ENCODE results near the gene TAF5L. TPM values are rescaled to one million over a fixed set of nuclear protein-coding genes. Genes with fewer than 3 reads are reported as not detected.

TAF5L gene
- polyA plus RNA-seq, 2 of the 4 experiments (the other 2 are of a cell fraction), result 17.4 to 25.0 TPM

- no peak overlapping the region for H3K4me2 ChIP-seq
- H3K4me1 ChIP-seq, result peaks cover 18% of the 10 kb centered on the region
- H3K27ac ChIP-seq, result no peak overlapping the region
- ATAC-seq (no peak; a peak in 1 of 6 replicates), DNase-seq (ENCODE audit: low read depth in 1 of 2, low spot score in 1 of 2) (no peak), FAIRE-seq (no peak)
- TF ChIP-seq MYC (IDR thresholded peaks at IDR 0.05; ENCODE audit: borderline replicate concordance, low read length) (no peak), ZFP36 (IDR thresholded peaks at IDR 0.05; ENCODE audit: borderline replicate concordance, partially characterized antibody) (no peak), JUN (IDR thresholded peaks at IDR 0.05) (no peak), JUNB (IDR thresholded peaks at IDR 0.05) (no peak), CHD2 (IDR thresholded peaks at IDR 0.05; ENCODE audit: low read length, partially characterized antibody) (no peak), CHD4 (IDR thresholded peaks at IDR 0.05; ENCODE audit: borderline replicate concordance) (no peak), KDM5A (IDR thresholded peaks at IDR 0.05) (no peak), HOXB13 (CRISPR knock-in tag; IDR thresholded peaks at IDR 0.05; ENCODE audit: low read depth) (no peak), TP53 (CRISPR knock-in tag; IDR thresholded peaks at IDR 0.05) (no peak), KDM1A (IDR thresholded peaks at IDR 0.05; ENCODE audit: low read depth) (no peak), ZNF302 (CRISPR knock-in tag; IDR thresholded peaks at IDR 0.05) (no peak), FOXS1 (CRISPR knock-in tag; IDR thresholded peaks at IDR 0.05) (no peak), ZSCAN20 (CRISPR knock-in tag; IDR thresholded peaks at IDR 0.05) (no peak), HOXA7 (CRISPR knock-in tag; IDR thresholded peaks at IDR 0.05) (no peak)
- ChIA-PET CTCF (no interaction called here), POLR2A (no interaction called here)
- no peak overlapping the region for H3K4me3 ChIP-seq
- H3K9me3 ChIP-seq, result no peaks in the 10 kb centered on the region
- 92% methylated on average over 5 of the region's 5 CpGs for WGBS (ENCODE audit: missing lambda C conversion rate)
These were observed 6.3 kb downstream of the TAF5L start for GRCh38 chr1:229619614-229620013.

- POLR2A ChIA-PET, result no interaction called here
- ATAC-seq, result no peak
These were observed 6.9 kb downstream of the TAF5L start for GRCh38 chr1:229619002-229619401.

More at GRCh38 chr1:229619002-229619401, 6.9 kb downstream of the TAF5L start:
- no peak for FAIRE-seq
- no peak overlapping the region for H3K4me2 ChIP-seq
- CTCF ChIA-PET, result no interaction called here
- no peak overlapping the region for H3K4me3 ChIP-seq
- TF ChIP-seq ZSCAN20 (CRISPR knock-in tag; IDR thresholded peaks at IDR 0.05), result no peak
- no peak for TF ChIP-seq ZC3H11A (IDR thresholded peaks at IDR 0.05)
- no peak for TF ChIP-seq SMC3 (IDR thresholded peaks at IDR 0.05)
- TF ChIP-seq MYC (IDR thresholded peaks at IDR 0.05; ENCODE audit: borderline replicate concordance, low read length), result no peak
- TF ChIP-seq EP300 (IDR thresholded peaks at IDR 0.05), result no peak
- TF ChIP-seq NPAS2 (CRISPR knock-in tag; IDR thresholded peaks at IDR 0.05; ENCODE audit: borderline replicate concordance), result no peak
- TF ChIP-seq HES2 (IDR thresholded peaks at IDR 0.05), result no peak
- TF ChIP-seq REST (IDR thresholded peaks at IDR 0.05), result no peak
- no peak for TF ChIP-seq HDAC2 (IDR thresholded peaks at IDR 0.05)
- no peak for TF ChIP-seq E2F6 (IDR thresholded peaks at IDR 0.05; ENCODE audit: borderline replicate concordance, low read depth)
- TF ChIP-seq CHD2 (IDR thresholded peaks at IDR 0.05; ENCODE audit: low read length, partially characterized antibody), result no peak
- no peak for TF ChIP-seq RFX5 (IDR thresholded peaks at IDR 0.05)
- no peak for TF ChIP-seq RARB (CRISPR knock-in tag; IDR thresholded peaks at IDR 0.05)
- TF ChIP-seq ELK1 (IDR thresholded peaks at IDR 0.05; ENCODE audit: low read depth, low read length), result no peak
- DNase-seq (ENCODE audit: low read depth in 1 of 2, low spot score in 1 of 2), result no peak
- peaks cover 12% of the 10 kb centered on the region; the same call in 2 of the 3 replicates for H3K4me1 ChIP-seq
- H3K27ac ChIP-seq, result no peak overlapping the region
- no peaks in the 10 kb centered on the region for H3K9me3 ChIP-seq

Measured in A549 (cell line).